GM18505 (cell line): ENCODE results near the gene IP6K3.

Experiments used
- ATAC-seq: cut with Tn5 transposase; IDR thresholded peaks from one replicate; pipeline ENCODE4 v1.9.1; 2021; ENCODE audit not compliant: unreplicated experiment
- POLR2A ChIP-seq: IDR thresholded peaks from 4 replicates; pipeline ENCODE4 v1.6.1; 2011; ENCODE audit warnings: borderline replicate concordance; ENCODE audit not compliant: insufficient read depth, insufficient read length; ENCODE audit errors: extremely low read depth

The IP6K3 gene

DNA sequence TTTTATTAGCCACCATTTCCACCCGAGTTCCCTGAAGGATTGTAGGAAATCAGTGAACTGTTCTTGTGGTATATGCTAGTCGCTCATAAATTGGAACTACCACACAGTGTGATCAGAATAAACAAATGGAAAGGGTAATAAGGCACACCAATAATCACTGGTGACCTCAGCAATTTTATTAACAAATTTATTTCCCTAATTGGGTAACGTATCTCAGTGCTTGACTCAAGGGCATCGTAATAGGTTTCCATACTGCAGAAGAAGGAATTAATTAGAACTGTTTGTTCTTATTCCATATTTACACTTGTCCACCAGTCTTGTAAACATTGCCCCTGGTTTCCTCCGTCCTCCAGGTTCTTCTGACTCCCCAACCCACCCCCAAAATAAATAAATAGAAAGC lies 25.2 kb downstream of the IP6K3 start:
- TF ChIP-seq POLR2A = no peak
- ATAC-seq = no peak

DNA sequence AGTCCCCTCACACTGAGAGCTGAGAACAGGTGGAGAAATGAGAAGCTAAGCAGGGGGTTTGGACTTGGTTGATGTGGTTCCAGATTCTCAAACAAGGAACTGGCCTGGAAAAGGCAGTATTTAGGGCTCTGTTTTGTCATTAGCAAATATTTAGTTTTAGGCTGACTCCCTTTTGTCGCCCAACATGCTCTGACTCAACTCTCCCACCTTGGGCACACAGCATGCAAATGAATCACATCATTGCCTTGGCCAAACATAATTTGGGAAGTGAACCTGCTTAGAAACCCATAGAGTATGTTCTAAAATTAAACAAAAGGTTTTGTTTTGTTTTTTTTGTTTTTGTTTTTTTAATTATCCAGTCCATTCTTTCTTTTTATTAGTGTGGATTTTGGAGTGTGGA lies 25.7 kb downstream of the IP6K3 start:
- no peak for ATAC-seq
- no peak for TF ChIP-seq POLR2A

DNA sequence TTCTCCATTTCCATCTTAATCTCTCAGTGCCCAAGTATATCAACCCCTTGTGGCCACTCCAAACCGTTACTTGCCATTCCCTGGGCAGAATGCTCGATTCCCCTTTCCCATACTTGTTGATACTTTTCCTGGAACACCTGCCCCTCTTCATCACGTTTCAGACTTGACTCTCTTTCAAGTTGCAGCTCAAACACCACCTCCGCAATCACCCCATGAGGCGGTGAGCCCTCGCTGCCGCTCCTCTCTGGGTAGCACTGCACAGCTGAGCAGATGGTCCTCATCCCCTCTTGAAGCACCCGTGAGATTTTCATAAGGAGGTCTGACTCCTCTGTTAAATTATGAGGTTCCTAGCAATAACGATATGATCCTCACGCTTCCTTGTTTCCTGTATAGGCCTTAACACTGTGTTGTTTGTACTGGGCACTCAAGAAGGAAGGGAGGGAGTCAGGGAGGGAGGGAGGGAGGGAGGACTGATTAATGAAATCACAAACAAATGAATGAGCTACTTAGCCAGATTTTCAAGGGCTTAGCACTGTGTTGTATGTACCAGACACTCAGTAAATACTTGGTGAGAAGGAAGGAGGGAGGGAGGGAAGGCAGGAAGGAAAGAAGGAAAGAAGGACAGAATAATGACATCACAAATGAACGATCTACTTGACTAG lies 27.2 kb downstream of the IP6K3 start:
- TF ChIP-seq POLR2A = no peak
- no peak for ATAC-seq

DNA sequence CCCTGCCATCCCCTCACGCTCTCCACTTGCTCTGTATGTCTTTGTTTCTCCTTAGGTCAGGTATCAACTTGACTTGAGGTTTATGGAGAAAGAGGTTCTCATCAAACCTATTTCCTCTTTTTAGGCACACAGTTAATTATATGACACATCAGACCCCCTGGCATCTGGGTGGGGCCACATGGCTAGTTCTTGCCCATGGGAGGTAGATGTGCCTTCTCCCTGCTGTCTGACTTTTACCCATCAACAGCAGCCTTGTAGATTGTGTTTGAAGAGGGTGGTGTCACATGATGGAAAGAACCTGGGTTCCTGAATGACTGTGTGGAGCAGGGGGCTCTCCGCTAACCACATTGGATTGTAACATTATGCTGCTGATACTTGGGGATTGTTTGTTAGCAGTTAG lies 28.0 kb downstream of the IP6K3 start:
- ATAC-seq = no peak
- TF ChIP-seq POLR2A = no peak

DNA sequence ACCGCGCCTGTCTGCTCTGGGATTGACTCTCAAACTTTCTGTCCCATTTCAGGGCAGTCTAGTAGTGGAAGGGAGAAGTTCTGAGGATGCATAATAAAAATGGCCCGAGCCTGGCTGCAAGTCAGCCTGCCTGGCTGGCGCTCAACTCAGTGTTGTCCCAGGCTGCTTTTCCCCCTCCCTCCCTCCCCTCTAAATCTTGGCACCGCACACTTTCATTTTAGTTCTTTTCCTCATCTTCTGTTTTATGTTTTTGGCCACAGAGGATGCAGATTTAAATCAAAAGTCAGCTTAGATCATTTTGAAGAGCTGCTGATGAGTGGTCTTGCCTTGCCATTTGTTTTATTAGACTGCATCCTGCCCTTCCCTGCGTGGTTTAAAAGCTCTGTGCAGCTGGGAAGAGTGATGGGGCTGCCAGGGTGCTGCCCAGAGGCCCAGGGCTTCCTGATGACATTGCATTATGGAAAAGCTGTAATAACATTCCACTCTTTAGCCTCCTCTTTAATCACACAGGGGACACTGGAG lies 28.7 kb downstream of the IP6K3 start:
- TF ChIP-seq POLR2A = no peak
- no peak for ATAC-seq

DNA sequence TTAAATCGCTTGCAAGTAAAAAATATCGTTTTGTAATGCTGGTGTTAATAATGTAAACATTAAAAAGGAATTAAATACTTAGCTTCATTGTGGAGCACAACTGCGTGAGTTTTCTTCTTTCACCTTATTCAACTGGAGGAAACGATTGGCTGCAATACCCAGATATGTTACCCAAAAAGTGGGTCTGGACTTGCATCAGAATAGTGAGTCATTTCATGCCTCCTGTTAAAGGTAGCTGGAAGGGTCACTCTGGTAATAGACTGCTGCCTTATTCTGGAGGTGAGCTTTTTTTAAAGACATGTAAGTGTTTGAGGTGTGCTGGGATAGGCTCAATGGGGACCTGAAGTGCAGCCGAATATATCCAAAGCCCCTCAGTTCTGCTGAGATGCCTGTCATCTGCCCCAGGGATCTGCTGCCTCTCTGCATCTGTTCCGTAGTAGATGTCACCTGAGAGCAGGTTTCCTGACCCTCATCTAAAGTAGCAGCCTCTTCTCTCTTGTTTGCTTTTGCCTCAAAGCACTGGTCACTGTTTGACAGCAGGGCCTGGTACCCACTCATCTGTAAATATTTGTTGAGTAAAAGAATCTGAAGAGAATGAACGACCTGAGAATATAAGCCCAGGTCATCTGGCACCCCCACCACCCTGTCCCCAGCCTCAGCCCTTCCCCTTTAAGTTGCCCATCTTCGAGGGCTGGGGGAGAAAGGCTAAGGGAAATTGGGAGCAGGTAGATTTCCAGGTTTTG lies 29.6 kb downstream of the IP6K3 start:
- no peak for TF ChIP-seq POLR2A
- no peak for ATAC-seq

DNA sequence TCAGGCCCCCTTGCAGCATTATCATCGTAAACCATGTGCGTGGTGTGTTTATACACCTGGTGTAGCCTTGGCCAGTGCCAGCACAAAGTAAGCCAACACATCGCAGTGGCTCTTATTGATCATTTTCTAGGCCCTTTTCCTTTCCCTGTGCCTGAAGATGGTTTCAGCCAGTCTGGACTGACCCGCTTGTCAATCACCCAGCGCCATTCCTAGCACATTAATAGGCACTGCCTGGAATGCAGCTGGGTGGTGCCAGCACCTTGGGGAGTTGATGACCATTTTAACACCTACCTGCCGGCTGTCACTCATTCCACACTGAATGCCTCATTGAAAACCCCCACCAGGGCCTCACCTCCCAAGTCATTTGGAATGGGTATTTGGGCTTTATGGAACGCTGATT lies 30.3 kb downstream of the IP6K3 start:
- TF ChIP-seq POLR2A = no peak
- no peak for ATAC-seq

DNA sequence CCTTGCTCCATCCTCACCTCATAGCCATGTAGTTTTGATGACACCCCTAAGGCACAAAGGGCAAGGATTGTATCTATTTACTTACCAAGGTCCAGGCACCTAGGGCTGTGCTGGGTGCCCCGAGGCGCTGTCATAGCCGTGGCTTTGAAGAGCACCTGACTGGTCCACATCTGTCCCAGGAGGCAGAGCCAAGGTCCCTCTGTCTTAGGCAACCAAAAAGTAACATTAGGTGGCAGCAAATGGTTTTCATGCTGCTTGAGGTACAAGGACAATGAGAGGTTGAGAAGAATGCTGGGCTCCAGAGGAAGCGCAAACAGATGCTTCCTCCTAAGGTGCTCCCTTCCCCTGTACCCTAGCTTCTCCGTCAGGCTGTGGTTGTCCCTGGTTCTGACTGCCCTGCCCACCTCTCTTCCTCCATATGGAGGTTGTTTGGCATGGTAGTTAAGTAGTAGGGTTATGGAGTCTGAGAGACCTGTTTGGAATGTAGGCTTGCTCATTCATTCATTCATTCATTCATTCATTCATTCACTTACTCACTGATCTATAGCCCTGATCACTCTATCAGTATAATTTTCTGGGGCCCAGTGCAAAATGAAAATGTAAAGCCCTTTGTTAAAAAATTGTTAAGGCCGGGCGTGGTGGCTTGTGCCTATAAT lies 32.2 kb downstream of the IP6K3 start:
- no peak for TF ChIP-seq POLR2A
- ATAC-seq = no peak

DNA sequence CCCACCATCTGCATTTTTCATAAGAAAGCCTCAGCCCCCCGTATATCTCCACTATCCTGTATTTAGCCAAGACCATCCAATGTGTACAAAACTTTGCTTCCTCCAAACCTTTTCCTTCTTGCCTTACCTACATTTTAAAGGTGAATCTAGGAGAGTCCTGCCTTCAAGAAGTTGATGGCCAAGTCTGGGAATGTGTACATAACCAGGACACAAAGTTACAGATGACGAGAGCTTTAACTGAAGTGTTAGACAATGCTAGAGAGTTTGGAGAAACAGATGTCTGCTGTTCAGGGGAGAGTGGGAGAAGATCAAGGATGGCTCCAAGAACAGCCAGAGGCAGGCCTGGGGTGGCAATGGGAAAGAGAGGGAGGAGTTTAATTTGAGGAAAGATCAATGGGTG lies 32.9 kb downstream of the IP6K3 start:
- ATAC-seq = no peak

DNA sequence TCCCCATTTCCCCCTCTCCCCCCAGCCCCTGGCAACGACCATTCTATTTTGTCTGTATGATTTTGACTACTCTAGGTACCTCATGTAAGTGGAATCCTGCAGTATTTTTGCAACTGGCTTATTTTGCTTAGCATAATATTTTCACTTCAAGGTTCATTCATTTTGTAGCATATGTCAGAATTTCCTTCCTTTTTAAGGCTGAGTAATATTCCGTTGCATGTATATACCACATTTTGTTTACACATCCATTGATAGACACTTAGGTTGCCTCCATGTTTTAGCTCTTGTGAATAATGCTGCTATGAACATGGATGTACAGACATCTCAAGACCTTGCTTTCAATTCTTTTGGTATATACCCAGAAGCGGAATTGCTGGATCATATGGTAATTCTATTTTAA lies 33.8 kb downstream of the IP6K3 start:
- ATAC-seq = no peak
- no peak for TF ChIP-seq POLR2A

More for the DNA sequence above, 32.9 kb downstream of the IP6K3 start:
- TF ChIP-seq POLR2A = no peak

DNA sequence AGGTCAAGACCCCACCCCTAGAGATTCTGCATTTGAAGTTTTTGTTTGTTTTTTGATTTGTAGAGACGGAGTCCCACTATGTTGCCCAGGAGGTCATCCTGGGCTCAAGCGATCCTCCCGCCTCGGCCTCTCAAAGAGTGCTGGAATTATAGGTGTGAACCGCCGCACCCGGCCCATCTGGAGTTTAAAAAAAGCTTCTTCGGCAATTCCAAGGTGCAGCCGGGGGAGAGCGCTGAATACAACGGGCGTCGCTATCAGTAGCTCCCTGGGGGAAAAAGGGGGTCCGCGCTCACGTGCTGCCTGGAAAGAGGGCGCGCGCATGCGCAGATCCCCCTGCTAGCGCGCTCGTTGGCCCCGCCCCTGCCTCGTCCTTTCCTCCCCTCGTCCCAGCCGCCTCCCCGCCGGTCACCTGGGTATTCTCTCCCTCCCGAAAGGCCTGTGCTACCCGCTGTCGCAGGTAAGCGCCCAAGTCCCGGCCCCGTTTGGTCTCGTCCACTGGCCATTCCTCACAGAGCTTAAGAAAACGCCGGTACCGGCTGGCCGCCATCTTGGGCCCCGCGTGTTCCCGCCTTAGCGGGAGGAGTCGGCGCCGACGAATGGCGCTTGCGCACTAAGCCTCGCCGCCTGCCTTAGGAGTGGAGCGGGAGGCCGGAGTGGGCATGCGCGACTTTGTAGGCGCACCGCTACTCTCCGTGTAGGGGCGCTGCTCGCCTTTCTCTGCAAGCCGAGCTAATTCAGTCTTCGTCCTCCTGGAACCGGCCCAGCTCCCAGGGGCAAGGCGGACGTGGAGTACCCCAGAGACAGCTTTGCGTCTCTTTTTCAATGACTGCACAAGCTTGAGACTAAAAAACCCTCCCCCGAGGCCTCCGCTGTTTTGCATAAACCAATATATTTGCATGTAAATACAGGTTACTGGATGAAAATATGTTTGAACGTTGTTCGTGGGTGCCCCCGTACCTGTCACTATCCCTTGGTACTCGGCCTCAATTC lies 35.3 kb downstream of the IP6K3 start, which contains the start of gene UQCC2:
Gene UQCC2, minus strand, starts transcription at position 561 of the 990 bp plus-strand sequence. Its CDS starts 14 bp downstream, at position 547.
- peak; percentile 97 for TF ChIP-seq POLR2A
- ATAC-seq = peak; percentile 85

DNA sequence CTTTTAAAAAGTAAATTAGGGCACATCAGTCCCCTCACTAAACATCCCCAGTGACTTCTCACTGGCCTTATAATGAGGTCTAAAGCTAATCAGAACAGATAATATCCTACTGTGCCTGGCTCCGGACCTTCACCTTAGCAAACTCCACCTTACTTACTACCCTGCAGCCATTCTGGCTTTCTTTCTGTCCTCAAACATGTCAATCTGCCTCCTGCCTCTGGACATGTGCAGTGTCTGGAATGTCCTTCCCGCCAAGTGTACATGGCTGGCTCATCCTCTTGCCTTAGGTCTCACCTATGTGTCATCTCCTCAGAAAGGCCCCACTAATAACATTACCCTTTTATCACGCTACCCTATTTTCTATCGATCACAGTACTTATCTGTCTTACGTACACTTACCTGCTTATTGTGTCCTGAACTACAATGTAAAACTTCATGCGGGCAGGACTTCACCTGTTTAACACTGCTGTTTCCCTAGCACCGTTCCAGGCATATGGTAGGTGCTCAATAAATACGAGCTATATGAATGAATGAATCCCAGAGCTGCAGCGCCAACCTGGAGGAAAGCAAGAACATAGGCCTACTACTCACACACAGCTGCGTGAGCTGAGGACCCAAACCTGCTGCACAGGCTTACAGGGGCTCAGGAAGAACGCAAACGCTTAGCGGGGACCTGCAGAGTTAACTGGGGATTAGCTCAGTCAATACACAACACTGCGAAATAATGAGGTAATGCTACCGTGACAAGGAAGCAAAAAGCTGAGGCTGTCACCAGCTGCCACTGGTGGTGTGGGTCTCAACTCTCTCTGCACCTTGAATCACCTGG lies 36.2 kb downstream of the IP6K3 start:
- ATAC-seq = no peak
- no peak for TF ChIP-seq POLR2A
